Activated CD8-positive, alpha-beta memory T cell treated with anti-CD3 and anti-CD28 coated beads, Interleukin-2, amount 10 ng/mL, durations not matched to agents 7 days and 5 days (primary cell): ENCODE measurements around the gene SERINC5. TPM values are rescaled to one million over a fixed set of nuclear protein-coding genes. Genes with fewer than 3 reads are reported as not detected.
"Not testable (repeated sequence)": the region's sequence is repeated elsewhere in the genome, so short reads cannot be mapped to it uniquely, and the experiment has no call there.

Experiments
- ATAC-seq: fragments of 150-1000 bp; cut with Tn5 transposase; one replicate; pipeline ENCODE4 v1.10.0; 2021; ENCODE audit warnings: moderate library complexity
- CTCF ChIA-PET: fragments of 350-600 bp; sonication (Branson Sonifier 250); formaldehyde crosslinking; loops from one replicate; lab custom pipeline; 2021; ENCODE audit warnings: antibody characterized with exemption; lab: Charles Lee
- DNase-seq: peaks from one replicate; pipeline ENCODE4 v3.0.0-alpha.2; 2020
- H3K27ac Mint-ChIP-seq: one replicate; pipeline ENCODE4 v1.8.0; 2021; ENCODE audit warnings: mild to moderate bottlenecking, mixed read lengths
- H3K27me3 Mint-ChIP-seq: one replicate; pipeline ENCODE4 v1.8.0; 2021; ENCODE audit warnings: mixed read lengths
- H3K36me3 Mint-ChIP-seq: one replicate; pipeline ENCODE4 v1.8.0; 2021; ENCODE audit warnings: mild to moderate bottlenecking, mixed read lengths
- H3K4me1 Mint-ChIP-seq: one replicate; pipeline ENCODE4 v1.8.0; 2021; ENCODE audit warnings: mixed read lengths
- H3K4me3 Mint-ChIP-seq: one replicate; pipeline ENCODE4 v1.8.0; 2021; ENCODE audit warnings: mild to moderate bottlenecking, moderate library complexity, mixed read lengths
- H3K9me3 Mint-ChIP-seq: one replicate; pipeline ENCODE4 v1.8.0; 2022; ENCODE audit warnings: low read depth, mixed read lengths
- total RNA-seq, 2 experiments: library from RNA; stranded (reverse); gene quantifications; one replicate each; pipeline ENCODE4 v1.2.3, GENCODE V29; 2021

SERINC5 gene
- total RNA-seq, 2 experiments from 2014 or later = 26.8 to 38.0 TPM

DNA sequence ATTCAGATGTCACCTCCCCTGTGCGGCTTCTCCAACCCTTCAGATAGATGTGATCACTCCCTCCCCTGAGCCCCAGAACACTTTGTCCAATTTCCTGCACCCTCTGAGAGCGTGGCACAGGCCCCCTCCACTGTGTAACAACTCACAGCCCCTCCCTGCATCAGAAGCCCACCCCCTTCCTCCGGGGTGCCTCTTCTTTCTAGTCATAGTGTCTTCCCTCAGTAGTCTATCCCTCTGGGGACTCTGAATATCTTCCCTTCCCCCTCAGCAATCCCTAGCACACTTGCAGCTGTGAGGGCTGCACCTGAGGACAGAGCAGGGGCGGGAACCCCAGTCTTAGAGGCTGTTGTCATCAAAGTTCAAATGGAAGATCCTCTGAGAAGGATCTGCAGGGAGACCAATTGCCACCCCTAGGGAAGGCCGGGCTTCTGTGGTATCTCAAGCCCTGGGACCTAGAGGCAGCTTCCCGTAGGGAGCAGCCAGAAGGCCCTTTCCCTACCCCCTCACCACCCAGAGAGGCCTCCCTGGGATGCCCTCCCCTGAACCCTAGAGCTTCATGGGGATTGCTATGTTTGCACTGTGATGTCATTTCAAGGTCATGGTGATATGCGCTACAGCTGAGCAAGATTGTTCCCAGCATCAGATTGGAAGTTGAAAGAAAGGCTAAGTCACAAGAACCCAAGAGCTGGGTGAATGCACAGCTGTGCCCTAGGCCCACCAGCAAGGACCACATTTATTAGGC is 150.0 kb downstream of the SERINC5 start:
- CTCF ChIA-PET = interaction anchor here (0.7 to 1.3 kb wide), 3 partner anchors 14 to 22 kb away, joined by 3 to 4 read pairs (median 4); no protein-coding TSS in a partner anchor
- H3K4me1 Mint-ChIP-seq = no peaks in the 10 kb centered on the region
- H3K9me3 Mint-ChIP-seq = peaks cover 2% of the 10 kb centered on the region
- DNase-seq (no peak), ATAC-seq (no peak)
- H3K36me3 Mint-ChIP-seq = no peaks in the 10 kb centered on the region
- no peaks in the 10 kb centered on the region for H3K27me3 Mint-ChIP-seq
- H3K27ac Mint-ChIP-seq = no peak overlapping the region
- no peak overlapping the region for H3K4me3 Mint-ChIP-seq

DNA sequence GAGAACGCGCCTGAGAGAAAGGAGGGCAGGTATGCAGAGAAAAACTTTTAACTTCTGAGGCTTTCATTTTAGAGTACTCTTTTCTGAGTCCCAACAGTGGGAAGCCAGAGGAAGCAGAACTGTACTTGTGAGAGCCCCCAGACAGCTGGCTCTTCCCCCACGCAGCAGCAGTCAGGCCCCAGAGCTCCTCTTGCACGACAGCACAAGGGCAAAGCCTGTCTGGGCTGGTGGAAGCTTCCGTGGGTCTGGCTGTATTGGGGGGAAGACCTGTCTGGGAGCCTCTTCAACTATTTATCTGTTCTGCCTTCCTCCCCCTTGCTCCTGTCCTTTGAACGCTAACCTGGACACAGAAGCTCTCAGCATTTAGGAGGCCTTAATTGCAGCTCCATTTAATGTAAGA is 152.5 kb downstream of the SERINC5 start:
- no peak for DNase-seq
- no peaks in the 10 kb centered on the region for H3K27me3 Mint-ChIP-seq
- CTCF ChIA-PET = interaction anchor here (0.6 to 2.1 kb wide), 2 partner anchors 11 to 20 kb away, joined by 3 to 5 read pairs; no protein-coding TSS in a partner anchor
- no peak overlapping the region for H3K4me3 Mint-ChIP-seq
- H3K9me3 Mint-ChIP-seq = peaks cover 2% of the 10 kb centered on the region
- H3K36me3 Mint-ChIP-seq = no peaks in the 10 kb centered on the region
- H3K4me1 Mint-ChIP-seq = no peaks in the 10 kb centered on the region
- H3K27ac Mint-ChIP-seq = no peak overlapping the region
- no peak for ATAC-seq

DNA sequence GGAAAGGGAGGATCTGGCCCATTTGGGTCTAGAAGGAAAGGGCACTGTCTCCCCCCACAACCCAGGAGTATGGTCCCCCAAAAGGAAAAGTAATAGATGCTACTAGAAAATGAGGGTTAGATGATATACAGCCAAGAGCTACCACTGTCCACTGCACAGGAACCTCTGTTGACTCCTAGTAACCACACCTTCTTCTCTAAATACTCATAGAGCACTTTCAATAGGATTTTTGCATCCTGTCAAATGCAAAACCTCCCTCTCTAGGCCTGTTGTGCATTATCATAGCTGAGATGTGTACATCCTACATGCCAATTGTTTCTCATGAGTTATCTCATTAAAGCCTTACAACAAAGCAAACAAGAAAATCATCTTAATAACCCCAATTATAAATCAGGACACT is 153.9 kb downstream of the SERINC5 start:
- H3K9me3 Mint-ChIP-seq = no peaks in the 10 kb centered on the region
- ATAC-seq = no peak
- no peaks in the 10 kb centered on the region for H3K36me3 Mint-ChIP-seq
- H3K27ac Mint-ChIP-seq = no peak overlapping the region
- H3K4me3 Mint-ChIP-seq = no peak overlapping the region
- no peak for DNase-seq
- CTCF ChIA-PET = interaction anchor here (1.2 to 2.1 kb wide), 3 partner anchors 10 to 144 kb away, joined by 3 to 5 read pairs (median 4); no protein-coding TSS in a partner anchor
- no peaks in the 10 kb centered on the region for H3K27me3 Mint-ChIP-seq
- H3K4me1 Mint-ChIP-seq = no peaks in the 10 kb centered on the region

DNA sequence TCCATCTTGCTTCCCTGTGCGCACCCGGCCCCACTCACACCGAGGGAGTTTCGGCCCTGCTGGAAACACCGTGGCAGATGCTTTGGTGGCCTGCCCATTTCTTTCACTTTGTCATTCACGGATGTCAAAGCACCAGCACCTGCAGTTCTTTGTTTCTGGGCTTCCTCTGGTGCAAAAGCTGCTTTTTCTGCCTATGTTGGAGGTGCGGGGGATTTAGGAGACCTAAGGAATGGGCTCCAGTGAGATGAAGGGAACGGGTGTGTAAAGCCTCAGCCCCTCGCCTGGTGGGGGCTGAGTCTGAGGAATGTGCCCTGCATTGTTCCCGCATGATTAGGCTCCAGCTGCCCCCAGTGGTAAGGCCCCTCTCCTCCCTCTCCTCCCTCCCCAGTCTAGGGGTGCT is 158.4 kb downstream of the SERINC5 start:
- Mint-ChIP-seq H3K4me1 (peaks cover 4% of the 10 kb centered on the region), H3K9me3 (no peaks in the 10 kb centered on the region), H3K4me3 (no peak overlapping the region), H3K27ac (no peak overlapping the region), H3K36me3 (no peaks in the 10 kb centered on the region), H3K27me3 (no peaks in the 10 kb centered on the region)
- ATAC-seq (no peak), DNase-seq (no peak)
- CTCF ChIA-PET = interaction anchor here (1.0 to 1.2 kb wide), 2 partner anchors 12 to 140 kb away, joined by 3 read pairs; no protein-coding TSS in a partner anchor

DNA sequence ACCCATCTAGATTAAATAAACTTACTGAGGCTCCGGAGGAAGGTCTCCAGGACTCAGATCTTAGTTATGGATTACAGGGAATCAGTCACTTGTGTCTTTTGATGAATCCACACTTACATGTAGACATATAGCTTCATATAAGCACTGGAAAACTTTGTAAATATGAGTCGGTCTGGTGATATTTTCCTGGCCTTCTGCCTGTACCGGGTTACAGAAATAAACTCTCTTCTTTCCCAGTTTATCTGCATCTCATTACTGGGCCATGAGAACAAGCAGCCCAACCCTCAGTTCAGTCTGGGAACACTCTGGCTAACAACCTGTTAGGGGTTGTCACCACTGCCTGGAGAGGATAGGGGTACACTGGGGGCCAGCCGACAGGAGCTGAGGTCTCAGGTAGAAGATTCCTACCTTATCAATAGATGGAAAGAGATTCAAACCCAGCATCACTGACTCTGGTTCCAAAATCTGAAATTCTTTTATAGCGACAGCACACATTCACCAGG is 161.6 kb downstream of the SERINC5 start:
- CTCF ChIA-PET = interaction anchor here (0.8 to 1.8 kb wide), 2 partner anchors 181 to 214 kb away, joined by 3 to 7 read pairs; no protein-coding TSS in a partner anchor
- H3K27ac Mint-ChIP-seq = no peak overlapping the region
- H3K27me3 Mint-ChIP-seq = no peaks in the 10 kb centered on the region
- H3K9me3 Mint-ChIP-seq = no peaks in the 10 kb centered on the region
- no peak overlapping the region for H3K4me3 Mint-ChIP-seq
- DNase-seq (no peak), ATAC-seq (no peak)
- H3K36me3 Mint-ChIP-seq = no peaks in the 10 kb centered on the region
- peaks cover 14% of the 10 kb centered on the region for H3K4me1 Mint-ChIP-seq

DNA sequence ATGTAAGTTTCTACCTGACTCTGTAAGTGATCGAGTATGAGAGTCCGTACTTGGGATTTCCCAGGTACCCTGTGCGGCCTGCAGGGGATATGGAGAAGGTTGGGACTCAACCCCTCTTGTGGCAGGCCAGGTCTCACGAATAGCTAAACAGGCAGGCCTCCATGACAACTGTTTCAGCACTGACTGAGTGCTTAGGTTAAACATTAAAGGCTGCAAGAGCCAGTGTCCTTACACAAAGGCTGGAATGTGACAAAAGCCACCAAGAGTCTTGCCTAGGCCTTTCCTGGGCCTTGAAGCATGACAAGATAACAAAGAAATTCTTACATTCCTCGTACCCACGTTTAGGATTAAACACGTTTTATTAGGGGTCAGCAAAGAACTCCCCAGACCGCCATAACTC is 162.1 kb downstream of the SERINC5 start:
- ATAC-seq (no peak), DNase-seq (no peak)
- CTCF ChIA-PET = interaction anchor here (0.8 kb wide), 1 partner anchor 181 kb away, joined by 3 read pairs; no protein-coding TSS in a partner anchor
- Mint-ChIP-seq H3K4me1 (peaks cover 14% of the 10 kb centered on the region), H3K36me3 (no peaks in the 10 kb centered on the region), H3K9me3 (no peaks in the 10 kb centered on the region), H3K27ac (no peak overlapping the region), H3K27me3 (no peaks in the 10 kb centered on the region), H3K4me3 (no peak overlapping the region)

DNA sequence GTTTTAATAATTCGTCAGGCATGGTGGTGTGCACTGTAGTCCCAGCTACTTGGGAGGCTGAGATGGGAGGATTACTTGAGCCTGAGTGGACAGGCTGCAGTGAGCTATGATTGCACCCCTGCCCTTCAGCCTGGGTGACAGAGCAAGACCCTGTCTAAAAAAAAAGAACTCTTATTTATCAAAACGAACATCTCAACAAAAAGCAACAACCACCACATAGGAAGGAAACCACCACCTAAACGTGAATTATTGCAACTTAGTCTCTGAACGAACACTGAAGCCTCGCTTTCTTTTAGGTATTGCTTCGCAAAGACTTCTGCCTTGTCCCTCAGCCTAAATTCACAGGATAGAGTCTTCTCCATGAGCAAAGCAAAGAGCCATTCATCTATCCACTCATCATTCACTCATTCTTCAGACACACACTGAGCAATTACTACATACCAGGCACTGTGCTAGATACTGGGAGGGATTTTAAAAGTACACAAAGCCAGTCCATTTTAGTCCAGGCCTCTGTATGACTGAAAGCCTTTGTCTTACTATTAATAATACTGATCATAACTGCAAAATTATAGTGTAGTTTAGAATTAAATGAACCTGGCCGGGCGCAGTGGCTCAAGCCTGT is 163.3 kb downstream of the SERINC5 start:
- H3K9me3 Mint-ChIP-seq = no peaks in the 10 kb centered on the region
- peak overlapping the region; percentile 64 for H3K27ac Mint-ChIP-seq
- H3K36me3 Mint-ChIP-seq = no peaks in the 10 kb centered on the region
- no peaks in the 10 kb centered on the region for H3K27me3 Mint-ChIP-seq
- H3K4me3 Mint-ChIP-seq = no peak overlapping the region
- DNase-seq (no peak), ATAC-seq (no peak)
- CTCF ChIA-PET = interaction anchor here (0.7 to 4.7 kb wide), 27 partner anchors 8 to 214 kb away, joined by 3 to 107 read pairs (median 5); partner anchors contain the start of gene SERINC5
- peaks cover 14% of the 10 kb centered on the region for H3K4me1 Mint-ChIP-seq

DNA sequence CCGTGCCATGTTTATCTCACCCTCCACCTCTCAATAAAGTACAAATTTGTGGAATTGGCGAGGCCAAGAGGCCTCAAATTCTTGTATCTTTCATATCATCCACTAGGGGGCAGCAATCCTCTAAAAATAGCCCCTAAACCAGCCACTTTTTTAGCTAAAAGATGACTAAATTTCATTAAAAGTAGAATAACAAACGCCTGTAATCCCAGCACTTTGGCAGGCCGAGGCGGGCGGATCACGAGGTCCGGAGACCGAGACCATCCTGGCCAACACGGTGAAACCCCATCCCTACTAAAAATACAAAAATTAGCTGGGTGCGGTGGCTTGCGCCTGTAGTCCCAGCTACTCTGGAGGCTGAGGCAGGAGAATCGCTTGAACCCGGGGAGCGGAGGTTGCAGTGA is 164.1 kb downstream of the SERINC5 start:
- peak; percentile 47 for DNase-seq
- Mint-ChIP-seq H3K4me1 (peaks cover 14% of the 10 kb centered on the region), H3K27ac (peak overlapping the region; percentile 48)
- not testable (repeated sequence) for H3K27me3 Mint-ChIP-seq, H3K4me3 Mint-ChIP-seq, H3K9me3 Mint-ChIP-seq, H3K36me3 Mint-ChIP-seq
- CTCF ChIA-PET = interaction anchor here (0.7 to 4.7 kb wide), 38 partner anchors 9 to 578 kb away, joined by 3 to 107 read pairs (median 4); partner anchors contain the start of gene SERINC5
- peak; percentile 85 for ATAC-seq

DNA sequence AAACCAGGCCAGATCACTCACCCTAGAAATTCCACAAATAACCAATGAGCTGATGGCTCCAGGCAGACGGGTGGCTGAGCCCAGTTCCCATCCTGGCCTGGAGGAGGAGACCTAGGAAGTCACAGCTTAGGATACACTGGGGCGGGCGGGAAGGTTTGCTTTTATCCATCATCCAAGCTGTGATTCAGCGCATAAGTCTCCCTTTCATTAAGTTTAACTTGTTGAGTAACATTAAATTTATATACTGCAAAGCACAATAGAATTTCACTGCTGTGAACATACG is 165.0 kb downstream of the SERINC5 start:
- no peak for ATAC-seq
- H3K27ac Mint-ChIP-seq = no peak overlapping the region
- CTCF ChIA-PET = interaction anchor here (1.0 to 4.7 kb wide), 11 partner anchors 25 to 224 kb away, joined by 3 to 107 read pairs (median 5); partner anchors contain the start of gene SERINC5

DNA sequence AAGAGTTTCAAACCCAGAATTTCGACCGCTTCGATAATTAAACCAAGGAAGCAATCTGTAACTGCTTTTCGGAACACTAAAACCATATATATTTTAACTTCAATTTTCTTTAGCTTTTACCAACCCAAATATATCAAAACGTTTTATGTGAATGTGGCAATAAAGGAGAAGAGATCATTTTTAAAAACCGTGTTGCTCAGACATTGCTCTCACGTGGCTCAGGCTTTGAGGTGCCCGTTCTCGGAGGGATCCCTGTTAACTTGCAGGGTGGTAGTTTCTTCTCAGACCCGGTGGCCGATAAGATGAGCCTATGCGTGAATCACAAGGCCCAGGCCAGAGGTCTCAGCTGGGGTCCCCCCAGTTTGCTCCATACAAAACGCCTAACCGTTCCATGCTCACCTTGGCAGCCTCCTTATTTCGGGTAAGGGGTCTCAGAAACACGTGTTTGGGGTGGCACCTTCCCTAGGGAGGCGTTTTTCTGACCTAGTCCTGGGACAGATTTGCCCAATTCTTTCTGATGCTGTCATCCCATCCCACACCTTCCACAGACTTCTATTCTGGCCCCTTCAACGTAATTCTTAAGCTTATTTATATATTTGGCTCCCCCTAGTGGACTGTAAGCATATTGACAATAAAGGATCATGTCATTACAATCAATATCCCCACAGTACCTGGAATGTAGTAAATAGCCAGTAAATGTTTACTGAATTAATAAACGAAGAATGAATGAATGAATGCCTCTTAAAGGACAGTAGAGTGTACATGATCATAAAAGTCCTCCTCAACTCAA is 172.6 kb downstream of the SERINC5 start:
- CTCF ChIA-PET = interaction anchor here (0.6 to 3.5 kb wide), 75 partner anchors 9 to 1060 kb away, joined by 3 to 48 read pairs (median 4); partner anchors contain the start of gene MTX3
- Mint-ChIP-seq H3K4me3 (peak overlapping the region; percentile 64), H3K36me3 (peaks cover 1% of the 10 kb centered on the region), H3K4me1 (peaks cover 18% of the 10 kb centered on the region), H3K9me3 (no peaks in the 10 kb centered on the region), H3K27me3 (no peaks in the 10 kb centered on the region), H3K27ac (peak overlapping the region; percentile 82)
- peak; percentile 84 for ATAC-seq
- DNase-seq = peak; percentile 48

More for the DNA sequence above, 165.0 kb downstream of the SERINC5 start:
- DNase-seq = no peak
- H3K27me3 Mint-ChIP-seq = no peaks in the 10 kb centered on the region
- H3K4me3 Mint-ChIP-seq = no peak overlapping the region
- peaks cover 14% of the 10 kb centered on the region for H3K4me1 Mint-ChIP-seq
- H3K36me3 Mint-ChIP-seq = no peaks in the 10 kb centered on the region
- no peaks in the 10 kb centered on the region for H3K9me3 Mint-ChIP-seq

DNA sequence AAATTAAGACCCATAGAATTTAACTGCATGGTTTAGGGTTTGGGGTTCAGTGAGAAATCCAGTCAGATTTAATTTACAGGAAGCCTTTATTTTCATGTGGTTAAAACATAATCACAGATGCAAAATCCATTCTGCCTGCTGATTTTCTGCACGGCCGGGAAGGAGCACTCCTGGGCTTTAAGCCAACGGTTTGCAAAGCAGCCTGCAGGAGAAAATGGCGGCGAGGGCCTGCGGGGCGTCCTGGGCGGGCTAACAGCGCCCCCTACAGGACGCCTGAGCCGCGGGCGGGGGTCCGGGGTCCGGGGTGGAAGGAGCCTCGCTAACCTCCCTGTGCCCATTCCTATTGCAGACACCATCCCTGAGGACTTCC is 173.1 kb downstream of the SERINC5 start:
- CTCF ChIA-PET = interaction anchor here (0.7 to 3.5 kb wide), 53 partner anchors 9 to 1060 kb away, joined by 3 to 48 read pairs (median 5); partner anchors contain the start of gene MTX3

DNA sequence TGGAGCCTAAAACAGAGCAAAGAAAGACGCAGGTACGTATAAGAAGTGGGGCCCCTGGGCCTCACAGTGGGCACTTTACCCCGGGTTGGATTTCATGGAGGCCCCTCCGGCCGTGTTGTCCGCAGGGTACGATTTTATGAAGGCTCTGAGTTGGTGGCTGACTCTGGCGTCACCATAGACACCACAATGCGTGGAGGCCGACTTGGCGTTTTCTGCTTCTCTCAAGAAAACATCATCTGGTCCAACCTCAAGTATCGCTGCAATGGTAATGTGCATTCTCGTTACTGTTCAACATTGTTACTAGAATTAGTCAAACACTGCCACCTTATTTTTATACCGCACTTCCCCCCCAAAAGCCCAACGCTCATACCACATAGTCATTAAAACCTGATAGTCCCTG is 173.6 kb downstream of the SERINC5 start:
- H3K4me1 Mint-ChIP-seq = peaks cover 18% of the 10 kb centered on the region
- H3K27me3 Mint-ChIP-seq = no peaks in the 10 kb centered on the region
- DNase-seq (no peak), ATAC-seq (no peak)
- CTCF ChIA-PET = interaction anchor here (1.3 to 3.5 kb wide), 3 partner anchors 10 to 523 kb away, joined by 6 to 32 read pairs (median 10); no protein-coding TSS in a partner anchor
- peak overlapping the region; percentile 82 for H3K27ac Mint-ChIP-seq
- no peaks in the 10 kb centered on the region for H3K9me3 Mint-ChIP-seq
- H3K4me3 Mint-ChIP-seq = no peak overlapping the region
- H3K36me3 Mint-ChIP-seq = peaks cover 1% of the 10 kb centered on the region

More for the DNA sequence above, 173.1 kb downstream of the SERINC5 start:
- DNase-seq (peak; percentile 63), ATAC-seq (peak; percentile 49)
- no peaks in the 10 kb centered on the region for H3K9me3 Mint-ChIP-seq
- H3K4me3 Mint-ChIP-seq = peak overlapping the region; percentile 64
- H3K4me1 Mint-ChIP-seq = peaks cover 18% of the 10 kb centered on the region
- H3K36me3 Mint-ChIP-seq = peaks cover 1% of the 10 kb centered on the region
- peak overlapping the region; percentile 82 for H3K27ac Mint-ChIP-seq
- no peaks in the 10 kb centered on the region for H3K27me3 Mint-ChIP-seq
